ENCODE data around the gene GRB10. TPM values are rescaled to one million over a fixed set of nuclear protein-coding genes. Genes with fewer than 3 reads are reported as not detected.

Gene GRB10
- total and polyA plus RNA-seq, 4 donors, result 42.2 to 50.6 (median 50.0) TPM

GRCh38 chr7:50603287-50603686, 179.4 kb downstream of the GRB10 start:
- no peak overlapping the region for H3K4me3 ChIP-seq (ENCODE audit: low read depth, low read length)
- 72% methylated on average over 4 of the region's 7 CpGs for WGBS (ENCODE audit: insufficient coverage)
- H3K9me3 ChIP-seq (ENCODE audit: control insufficient read depth, insufficient read depth, low read length), result no peaks in the 10 kb centered on the region
- H3K36me3 ChIP-seq (ENCODE audit: control insufficient read depth, insufficient read depth, low read length), result peaks cover 24% of the 10 kb centered on the region
- H3K27ac ChIP-seq (ENCODE audit: low read depth, low read length), result no peak overlapping the region
- no peak for DNase-seq (ENCODE audit: low read depth in 4 of 6, low spot score in 6 of 6)
- H3K4me1 ChIP-seq (ENCODE audit: control insufficient read depth, insufficient read depth, low read length), result peaks cover 5% of the 10 kb centered on the region
- no peaks in the 10 kb centered on the region for H3K27me3 ChIP-seq (ENCODE audit: control insufficient read depth, insufficient read depth, low read length)

DNA sequence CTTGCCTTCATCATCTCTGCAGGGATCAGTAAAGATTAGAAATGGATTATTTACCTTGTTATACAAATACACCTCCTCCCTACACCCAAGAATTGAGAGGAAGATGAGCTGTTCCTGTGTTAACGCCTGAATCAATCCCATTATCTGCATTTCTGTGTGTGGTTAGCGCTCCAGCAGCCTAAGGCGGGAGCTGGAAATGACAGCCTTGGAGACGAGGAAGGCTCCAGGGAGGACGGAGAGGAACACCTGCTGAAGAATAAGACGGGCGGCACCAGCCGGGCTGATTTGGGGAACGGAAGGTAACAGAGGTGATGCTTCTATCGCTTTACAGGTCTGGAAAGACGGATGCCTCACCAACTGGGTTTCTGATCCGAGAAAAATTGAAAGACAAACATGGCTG, 183.3 kb downstream of the GRB10 start:
- WGBS (ENCODE audit: insufficient coverage), result 86% methylated on average over 12 of the region's 12 CpGs
- no peaks in the 10 kb centered on the region for H3K9me3 ChIP-seq (ENCODE audit: control insufficient read depth, insufficient read depth, low read length)
- peaks cover 5% of the 10 kb centered on the region for H3K4me1 ChIP-seq (ENCODE audit: control insufficient read depth, insufficient read depth, low read length)
- H3K27ac ChIP-seq (ENCODE audit: low read depth, low read length), result no peak overlapping the region
- no peak overlapping the region for H3K4me3 ChIP-seq (ENCODE audit: low read depth, low read length)
- peaks cover 15% of the 10 kb centered on the region for H3K36me3 ChIP-seq (ENCODE audit: control insufficient read depth, insufficient read depth, low read length)
- DNase-seq (ENCODE audit: low read depth in 4 of 6, low spot score in 6 of 6), result peak in 1 of 6 donors; percentile 68
- H3K27me3 ChIP-seq (ENCODE audit: control insufficient read depth, insufficient read depth, low read length), result no peaks in the 10 kb centered on the region

DNA sequence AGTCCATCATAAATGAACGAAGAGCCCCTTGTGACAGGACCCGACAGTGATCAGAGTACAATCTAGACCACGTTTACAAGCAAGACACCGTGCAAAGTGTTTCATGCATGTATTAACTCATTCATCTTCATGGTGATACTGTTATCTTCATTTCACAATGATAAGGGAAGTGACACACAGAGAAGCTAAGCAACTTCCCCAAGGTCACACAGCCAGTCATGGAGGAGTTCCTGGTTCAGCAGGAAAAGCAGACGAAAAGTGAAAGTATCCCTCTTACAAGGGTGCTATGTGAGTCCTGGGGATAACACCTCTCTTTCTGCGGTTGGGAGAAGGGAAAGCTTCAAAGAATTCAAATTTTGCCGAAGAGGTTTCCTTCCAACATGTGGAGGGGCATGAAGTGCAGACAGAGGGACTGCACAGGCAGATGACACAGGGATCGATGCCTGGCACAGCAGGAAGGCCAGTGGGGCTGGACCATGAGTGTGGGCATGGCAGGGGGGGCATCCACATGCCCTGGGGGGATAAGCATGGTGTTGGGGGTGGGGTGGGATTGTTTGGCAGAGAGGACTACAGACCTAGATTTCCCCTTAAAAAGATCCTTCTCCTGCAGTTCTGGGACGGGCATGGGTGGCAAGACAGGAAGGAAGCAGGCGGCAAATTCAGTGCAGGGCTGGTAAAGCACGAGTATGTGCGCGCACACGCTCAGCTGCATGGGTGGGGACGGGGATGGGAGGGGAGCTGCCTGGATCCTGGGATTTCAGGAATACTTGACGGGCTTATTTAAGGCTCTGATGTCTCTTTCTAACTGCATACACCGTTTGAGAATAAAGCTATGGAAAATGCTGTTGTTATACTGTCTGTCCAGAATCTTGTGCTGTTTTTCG, 184.0 kb downstream of the GRB10 start:
- Histone ChIP-seq H3K27ac (ENCODE audit: low read depth, low read length) (no peak overlapping the region), H3K4me3 (ENCODE audit: low read depth, low read length) (no peak overlapping the region), H3K27me3 (ENCODE audit: control insufficient read depth, insufficient read depth, low read length) (no peaks in the 10 kb centered on the region), H3K36me3 (ENCODE audit: control insufficient read depth, insufficient read depth, low read length) (peaks cover 12% of the 10 kb centered on the region), H3K9me3 (ENCODE audit: control insufficient read depth, insufficient read depth, low read length) (no peaks in the 10 kb centered on the region), H3K4me1 (ENCODE audit: control insufficient read depth, insufficient read depth, low read length) (peaks cover 5% of the 10 kb centered on the region)
- no peak for DNase-seq (ENCODE audit: low read depth in 4 of 6, low spot score in 6 of 6)
- WGBS (ENCODE audit: insufficient coverage), result 90% methylated on average over 10 of the region's 18 CpGs

GRCh38 chr7:50596484-50596883, 186.2 kb downstream of the GRB10 start:
- whole genome bisulfite sequencing (ENCODE audit: insufficient coverage), result no CpG with 5 or more reads among the region's 4 CpGs
- Histone ChIP-seq H3K36me3 (ENCODE audit: control insufficient read depth, insufficient read depth, low read length) (peaks cover 20% of the 10 kb centered on the region), H3K27me3 (ENCODE audit: control insufficient read depth, insufficient read depth, low read length) (no peaks in the 10 kb centered on the region), H3K4me3 (ENCODE audit: low read depth, low read length) (no peak overlapping the region), H3K9me3 (ENCODE audit: control insufficient read depth, insufficient read depth, low read length) (no peaks in the 10 kb centered on the region), H3K27ac (ENCODE audit: low read depth, low read length) (no peak overlapping the region), H3K4me1 (ENCODE audit: control insufficient read depth, insufficient read depth, low read length) (peaks cover 5% of the 10 kb centered on the region)
- DNase-seq (ENCODE audit: low read depth in 4 of 6, low spot score in 6 of 6), result no peak

GRCh38 chr7:50595491-50596102, 187.1 kb downstream of the GRB10 start:
- DNase-seq (ENCODE audit: low read depth in 4 of 6, low spot score in 6 of 6), result peak in 3 of 6 donors; percentile 25 to 74 (median 73)
- 10% methylated on average over 1 of the region's 5 CpGs for WGBS (ENCODE audit: insufficient coverage)
- no peaks in the 10 kb centered on the region for H3K27me3 ChIP-seq (ENCODE audit: control insufficient read depth, insufficient read depth, low read length)
- H3K4me3 ChIP-seq (ENCODE audit: low read depth, low read length), result no peak overlapping the region
- peaks cover 22% of the 10 kb centered on the region for H3K36me3 ChIP-seq (ENCODE audit: control insufficient read depth, insufficient read depth, low read length)
- H3K9me3 ChIP-seq (ENCODE audit: control insufficient read depth, insufficient read depth, low read length), result no peaks in the 10 kb centered on the region
- no peak overlapping the region for H3K27ac ChIP-seq (ENCODE audit: low read depth, low read length)
- H3K4me1 ChIP-seq (ENCODE audit: control insufficient read depth, insufficient read depth, low read length), result peaks cover 5% of the 10 kb centered on the region

- DNase-seq (ENCODE audit: low read depth in 4 of 6, low spot score in 6 of 6), result no peak
- 84% methylated on average over 5 of the region's 7 CpGs for WGBS (ENCODE audit: insufficient coverage)
- Histone ChIP-seq H3K9me3 (ENCODE audit: control insufficient read depth, insufficient read depth, low read length) (no peaks in the 10 kb centered on the region), H3K36me3 (ENCODE audit: control insufficient read depth, insufficient read depth, low read length) (peaks cover 22% of the 10 kb centered on the region), H3K27ac (ENCODE audit: low read depth, low read length) (no peak overlapping the region), H3K27me3 (ENCODE audit: control insufficient read depth, insufficient read depth, low read length) (no peaks in the 10 kb centered on the region), H3K4me1 (ENCODE audit: control insufficient read depth, insufficient read depth, low read length) (peaks cover 4% of the 10 kb centered on the region), H3K4me3 (ENCODE audit: low read depth, low read length) (no peak overlapping the region)
These were observed 187.8 kb downstream of the GRB10 start for GRCh38 chr7:50594734-50595485.

DNA sequence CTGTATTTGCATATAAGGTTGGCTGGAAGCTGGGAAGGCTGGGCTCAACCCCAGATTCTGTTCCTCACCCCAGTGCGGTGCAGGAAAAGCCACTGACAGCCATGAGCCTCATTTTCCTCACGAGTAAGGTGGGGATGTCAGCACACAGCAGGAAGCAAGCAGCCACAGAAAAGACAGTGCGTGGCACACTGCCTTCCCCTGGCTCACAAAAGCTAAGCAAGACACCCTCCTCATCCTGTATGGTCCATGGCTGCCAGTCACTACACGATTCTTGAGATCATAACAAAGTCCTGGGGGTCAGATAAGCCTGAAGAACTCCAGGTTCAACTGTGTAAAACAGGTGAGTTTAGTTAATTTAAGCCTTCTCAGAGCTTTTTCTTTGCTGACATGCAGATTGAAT, 188.6 kb downstream of the GRB10 start:
- no peak overlapping the region for H3K4me3 ChIP-seq (ENCODE audit: low read depth, low read length)
- WGBS (ENCODE audit: insufficient coverage), result 40% methylated on average over 1 of the region's 4 CpGs
- H3K4me1 ChIP-seq (ENCODE audit: control insufficient read depth, insufficient read depth, low read length), result no peaks in the 10 kb centered on the region
- H3K27me3 ChIP-seq (ENCODE audit: control insufficient read depth, insufficient read depth, low read length), result no peaks in the 10 kb centered on the region
- H3K36me3 ChIP-seq (ENCODE audit: control insufficient read depth, insufficient read depth, low read length), result peaks cover 22% of the 10 kb centered on the region
- DNase-seq (ENCODE audit: low read depth in 4 of 6, low spot score in 6 of 6), result no peak
- H3K9me3 ChIP-seq (ENCODE audit: control insufficient read depth, insufficient read depth, low read length), result no peaks in the 10 kb centered on the region
- no peak overlapping the region for H3K27ac ChIP-seq (ENCODE audit: low read depth, low read length)

DNA sequence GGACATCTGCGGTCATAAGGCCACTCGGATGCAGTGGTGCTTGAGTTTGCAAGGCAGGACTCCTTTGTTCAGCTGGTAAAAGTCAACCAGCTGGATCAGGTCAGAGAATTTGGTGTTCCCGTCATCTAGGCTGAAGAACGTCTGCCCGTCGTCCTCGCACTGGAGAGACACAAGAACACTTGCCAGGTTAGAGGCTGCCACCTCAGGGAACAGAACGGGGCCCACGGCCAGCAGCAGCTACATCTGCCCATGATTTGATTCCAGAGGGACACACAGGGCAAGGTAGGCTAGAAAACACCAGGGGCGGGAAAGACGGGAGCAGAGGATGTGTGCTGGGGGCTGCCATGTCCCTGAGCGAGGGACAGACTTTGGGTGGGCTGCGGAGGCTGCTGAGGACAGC, 189.8 kb downstream of the GRB10 start:
- H3K27ac ChIP-seq (ENCODE audit: low read depth, low read length), result no peak overlapping the region
- H3K9me3 ChIP-seq (ENCODE audit: control insufficient read depth, insufficient read depth, low read length), result no peaks in the 10 kb centered on the region
- DNase-seq (ENCODE audit: low read depth in 4 of 6, low spot score in 6 of 6), result no peak
- WGBS (ENCODE audit: insufficient coverage), result 96% methylated on average over 13 of the region's 13 CpGs
- H3K36me3 ChIP-seq (ENCODE audit: control insufficient read depth, insufficient read depth, low read length), result peaks cover 22% of the 10 kb centered on the region
- H3K4me3 ChIP-seq (ENCODE audit: low read depth, low read length), result no peak overlapping the region
- no peaks in the 10 kb centered on the region for H3K27me3 ChIP-seq (ENCODE audit: control insufficient read depth, insufficient read depth, low read length)
- no peaks in the 10 kb centered on the region for H3K4me1 ChIP-seq (ENCODE audit: control insufficient read depth, insufficient read depth, low read length)

DNA sequence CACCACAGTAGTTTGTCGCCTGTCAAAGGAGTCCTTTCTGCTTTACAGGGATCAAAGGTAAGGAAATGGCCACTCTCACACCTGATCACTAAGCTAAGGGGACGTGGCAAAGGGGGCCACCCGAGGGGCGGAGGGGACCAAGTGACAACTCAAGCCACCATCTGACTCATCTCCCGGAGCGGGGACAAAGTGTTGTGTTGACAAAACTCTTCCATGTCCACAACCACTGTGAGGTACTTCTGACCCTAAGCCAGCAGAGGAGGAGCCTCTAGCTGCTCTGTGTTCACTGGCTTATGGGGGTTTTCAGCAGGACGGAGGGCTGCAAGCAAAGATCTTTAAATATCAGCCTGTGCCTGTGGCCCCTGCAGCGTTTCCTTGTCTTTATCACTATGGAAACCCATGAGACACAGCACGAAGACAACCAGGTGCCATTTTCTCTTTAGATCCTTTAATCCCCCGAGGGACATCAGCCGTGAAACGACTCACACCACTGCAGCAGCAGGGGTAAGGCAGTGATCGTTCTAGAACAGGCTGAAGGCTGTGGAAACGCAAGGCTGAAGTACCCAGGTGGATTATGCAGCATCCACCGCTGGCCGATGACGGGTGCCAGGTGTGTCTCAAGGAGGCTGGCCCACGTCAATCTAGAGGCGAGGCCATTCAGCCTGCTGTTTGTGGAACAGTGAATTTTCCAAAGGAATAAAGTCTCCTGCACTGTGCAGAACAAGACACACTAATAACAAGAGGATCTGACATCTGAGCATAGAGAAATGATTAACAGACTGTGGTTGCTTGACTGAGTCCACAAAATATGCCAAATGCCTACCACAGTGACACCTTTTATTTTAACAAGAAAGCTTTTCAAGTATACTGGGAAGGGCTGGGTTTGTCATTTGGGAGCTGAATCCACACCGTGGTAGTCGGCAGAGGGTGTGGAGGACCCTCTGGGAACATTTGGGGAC, 190.9 kb downstream of the GRB10 start:
- Histone ChIP-seq H3K27ac (ENCODE audit: low read depth, low read length) (no peak overlapping the region), H3K36me3 (ENCODE audit: control insufficient read depth, insufficient read depth, low read length) (peaks cover 17% of the 10 kb centered on the region), H3K9me3 (ENCODE audit: control insufficient read depth, insufficient read depth, low read length) (no peaks in the 10 kb centered on the region), H3K27me3 (ENCODE audit: control insufficient read depth, insufficient read depth, low read length) (no peaks in the 10 kb centered on the region), H3K4me3 (ENCODE audit: low read depth, low read length) (no peak overlapping the region), H3K4me1 (ENCODE audit: control insufficient read depth, insufficient read depth, low read length) (no peaks in the 10 kb centered on the region)
- peak in 1 of 6 donors; percentile 58 for DNase-seq (ENCODE audit: low read depth in 4 of 6, low spot score in 6 of 6)
- WGBS (ENCODE audit: insufficient coverage), result 73% methylated on average over 14 of the region's 21 CpGs

Measured in spinal cord (tissue), 10 donors.